Putamen (tissue), 1 donor: ENCODE measurements around the gene IGLL5.

Experiments used
- DNase-seq: peaks from one replicate; pipeline ENCODE4 v3.0.0-alpha.2; 2016; ENCODE audit warnings: low spot score

The IGLL5 gene

GRCh38 chr22:22887621-22888503 is at the start of gene IGLL5:
TSS of gene IGLL5 (plus strand) at chr22:22887816. CDS start at chr22:22888054, 238 bp downstream.
- DNase-seq: no peak

GRCh38 chr22:22838148-22838786 is 49.3 kb upstream of the IGLL5 start:
- DNase-seq: no peak

DNA sequence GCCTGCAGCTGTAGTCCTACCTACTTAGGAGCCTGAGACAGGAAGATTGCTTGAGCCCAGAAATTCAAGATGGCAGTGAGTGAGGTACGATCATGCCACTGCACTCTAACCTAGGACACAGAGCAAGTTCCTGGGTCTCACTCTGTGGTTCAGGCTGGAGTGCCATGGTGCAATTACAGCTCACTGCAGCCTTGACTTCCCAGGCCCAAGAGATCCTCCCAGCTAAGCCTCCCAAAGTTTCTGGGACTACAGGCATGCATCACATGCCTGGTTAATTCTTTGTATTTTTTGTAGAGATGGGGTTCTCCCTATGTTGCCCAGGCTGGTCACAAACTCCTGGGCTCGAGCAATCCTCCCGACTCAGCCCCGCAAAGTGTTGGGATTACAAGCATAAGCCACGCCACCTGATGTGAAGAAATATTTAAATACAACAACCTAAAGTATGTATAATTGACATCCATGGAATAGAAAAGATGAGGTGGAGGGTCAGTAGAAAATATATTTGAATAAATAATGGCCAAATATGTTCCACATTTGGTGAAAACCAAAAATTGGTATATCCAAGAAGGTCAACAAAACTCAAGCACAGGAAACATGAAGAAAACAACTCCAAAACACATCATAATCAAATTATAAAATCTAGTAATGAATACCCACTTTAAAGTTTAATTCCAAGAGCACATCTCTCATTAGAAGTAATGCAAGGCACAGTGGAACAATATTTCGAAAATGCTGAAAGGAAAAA is 47.9 kb upstream of the IGLL5 start:
- no peak for DNase-seq

- DNase-seq: no peak
Measured at GRCh38 chr22:22840780-22841179, 46.8 kb upstream of the IGLL5 start.

DNA sequence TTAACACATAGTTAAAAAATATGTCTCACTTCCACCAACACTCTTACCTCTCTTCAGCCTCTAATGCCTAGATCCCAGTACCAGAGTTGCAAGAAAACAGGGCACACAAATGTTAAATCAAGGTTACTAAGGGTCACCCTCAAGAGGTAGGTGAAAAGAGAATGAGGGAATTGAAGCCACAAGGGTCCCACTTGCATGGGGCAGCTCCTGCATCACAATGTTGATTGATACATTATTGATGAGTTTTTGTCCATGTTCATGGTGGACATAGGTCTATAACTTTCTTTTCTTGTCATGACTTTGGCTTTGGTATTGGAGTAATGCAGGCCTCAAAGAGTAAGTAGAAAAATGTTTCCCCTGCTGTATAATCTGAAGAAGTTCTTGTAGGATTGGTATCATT is 46.0 kb upstream of the IGLL5 start:
- no peak for DNase-seq

GRCh38 chr22:22842085-22842484 is 45.5 kb upstream of the IGLL5 start:
- DNase-seq: no peak

GRCh38 chr22:22843848-22844247 is 43.8 kb upstream of the IGLL5 start:
- no peak for DNase-seq

- no peak for DNase-seq
Measured at GRCh38 chr22:22847241-22847640, 40.4 kb upstream of the IGLL5 start.

DNA sequence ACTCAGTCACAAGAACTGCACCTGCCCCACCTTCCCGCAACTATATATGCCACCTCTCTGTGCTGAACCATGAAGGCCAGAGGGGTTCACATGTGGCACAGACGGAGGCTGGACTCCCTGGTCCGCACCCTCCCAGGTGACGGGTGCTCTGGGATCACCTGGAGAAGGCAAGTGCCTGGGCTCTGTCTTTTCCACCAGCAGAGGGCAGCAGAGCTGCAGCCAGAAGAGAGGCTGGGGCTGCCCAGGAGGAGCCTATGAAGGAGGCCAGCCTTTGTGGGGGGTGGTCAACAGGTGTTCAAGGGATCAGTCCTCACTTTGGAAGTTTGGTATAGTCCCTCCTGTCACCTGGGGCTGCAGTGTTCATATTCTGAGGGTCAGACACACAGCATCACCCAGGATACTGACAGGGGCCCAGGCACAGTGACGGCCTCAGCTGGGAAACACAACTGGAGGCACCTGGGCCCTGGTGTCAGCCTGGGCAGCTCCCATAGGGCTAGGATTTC is 39.2 kb upstream of the IGLL5 start:
- peak; percentile 4 for DNase-seq

DNA sequence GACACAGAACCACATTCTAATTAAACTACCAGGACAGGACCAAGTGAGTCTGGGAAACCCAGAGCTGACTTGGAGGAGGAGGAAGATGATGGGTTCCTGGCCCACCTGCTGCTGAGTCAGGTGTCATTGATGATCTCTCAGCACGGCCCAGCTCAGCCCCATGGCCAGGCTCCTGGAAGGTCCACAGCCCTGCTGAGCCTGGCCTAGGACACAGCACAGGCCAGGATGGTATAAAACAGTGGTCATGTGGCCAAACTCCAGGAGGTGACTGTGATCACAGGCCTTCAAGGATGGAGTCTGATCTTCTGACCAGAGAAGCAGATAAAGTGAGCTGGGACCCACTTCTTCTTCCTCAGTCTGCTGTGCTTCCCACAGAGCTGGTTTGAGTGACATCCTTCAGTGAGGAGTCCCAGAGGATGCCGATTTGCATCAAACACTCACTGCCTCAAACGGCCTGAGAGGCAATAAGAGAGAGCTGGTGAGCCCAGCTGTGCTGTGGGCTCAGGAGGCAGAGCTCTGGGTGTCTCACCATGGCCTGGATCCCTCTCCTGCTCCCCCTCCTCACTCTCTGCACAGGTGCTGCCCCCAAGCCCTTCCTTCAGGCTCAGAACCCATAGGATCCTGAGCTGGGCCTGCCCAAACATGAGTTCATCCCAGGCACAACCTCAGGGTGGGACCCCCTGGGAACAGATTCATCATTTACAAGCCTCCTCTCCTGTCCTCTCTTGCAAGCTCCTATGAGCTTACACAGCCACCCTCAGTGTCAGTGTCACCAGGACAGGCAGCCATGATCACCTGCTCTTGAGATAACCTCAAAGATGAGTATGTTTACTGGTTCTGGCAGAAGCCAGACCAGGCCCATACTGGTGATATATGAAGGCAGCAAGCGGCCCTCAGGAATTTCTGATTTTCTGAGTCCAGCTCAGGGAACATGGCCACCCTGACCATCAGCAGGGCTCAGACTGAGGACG is 37.7 kb upstream of the IGLL5 start:
- DNase-seq: no peak

DNA sequence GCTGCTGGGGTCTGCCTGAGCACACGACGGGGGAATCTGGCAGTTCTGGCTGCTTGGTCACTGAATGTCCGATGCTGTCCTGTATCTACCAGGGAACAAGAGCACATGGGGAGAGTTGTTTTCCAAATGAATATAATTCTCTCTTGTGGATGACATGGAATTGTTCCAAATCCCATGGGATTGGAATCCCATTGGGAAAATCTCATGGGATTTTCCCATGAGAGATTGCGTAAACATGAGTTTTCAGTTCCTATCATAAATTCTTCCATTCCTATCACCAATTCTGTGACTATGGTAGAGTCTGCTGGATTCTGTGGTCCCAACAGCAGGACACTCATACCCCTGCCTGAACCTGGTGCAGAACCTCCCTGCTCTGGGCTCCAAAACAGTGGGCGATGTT is 35.6 kb upstream of the IGLL5 start:
- DNase-seq: no peak

GRCh38 chr22:22853713-22854112 is 33.9 kb upstream of the IGLL5 start:
- no peak for DNase-seq

- no peak for DNase-seq
Measured at GRCh38 chr22:22854466-22854865, 33.1 kb upstream of the IGLL5 start.

- no peak for DNase-seq
Measured at GRCh38 chr22:22855085-22855484, 32.5 kb upstream of the IGLL5 start.

GRCh38 chr22:22855617-22856308 is 31.9 kb upstream of the IGLL5 start:
- DNase-seq: no peak

DNA sequence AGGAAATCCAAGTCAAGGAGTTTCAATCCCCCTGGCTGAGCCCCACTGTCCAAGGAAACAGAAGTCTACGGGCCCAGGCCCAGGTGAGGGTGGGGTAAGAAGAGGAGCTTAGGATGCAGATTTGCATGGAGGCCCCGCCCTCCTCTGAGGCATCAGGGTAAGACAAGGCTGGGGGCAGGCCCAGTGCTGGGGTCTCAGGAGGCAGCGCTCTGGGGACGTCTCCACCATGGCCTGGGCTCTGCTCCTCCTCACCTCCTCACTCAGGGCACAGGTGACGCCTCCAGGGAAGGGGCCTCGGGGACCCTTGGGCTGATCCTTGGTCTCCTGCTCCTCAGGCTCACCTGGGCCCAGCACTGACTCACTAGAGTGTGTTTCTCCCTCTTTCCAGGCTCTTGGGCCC is 31.3 kb upstream of the IGLL5 start:
- no peak for DNase-seq

DNA sequence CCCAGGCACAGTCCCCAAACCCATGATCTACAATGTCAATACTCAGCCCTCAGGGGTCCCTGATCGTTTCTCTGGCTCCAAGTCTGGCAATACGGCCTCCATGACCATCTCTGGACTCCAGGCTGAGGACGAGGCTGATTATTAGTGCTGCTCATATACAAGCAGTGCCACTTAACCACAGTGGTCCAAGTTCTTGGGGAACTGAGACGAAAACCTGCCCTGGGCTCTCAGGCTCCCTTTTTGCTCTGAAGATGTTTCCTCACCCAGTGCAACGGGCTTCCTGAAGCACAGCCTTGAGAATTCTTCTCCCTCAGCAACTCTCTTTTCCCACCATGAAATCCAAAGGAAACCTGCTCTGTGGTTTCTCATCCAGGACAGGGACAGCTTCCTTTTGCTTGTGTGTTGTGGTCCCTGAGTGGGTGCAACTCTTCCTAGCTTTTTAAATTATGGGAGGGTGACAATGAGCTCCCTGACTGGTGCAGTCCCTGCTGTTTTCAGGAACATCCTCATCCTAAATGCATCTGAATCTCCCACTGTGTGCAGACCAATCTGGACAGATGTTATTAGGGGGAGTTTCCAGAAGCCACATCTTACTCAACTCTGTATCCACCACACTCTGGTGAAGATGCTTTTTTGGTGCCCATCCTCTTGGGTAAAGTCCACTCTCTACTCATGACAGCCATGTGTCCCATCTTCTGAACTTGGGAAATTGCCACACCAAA is 30.6 kb upstream of the IGLL5 start:
- no peak for DNase-seq

DNA sequence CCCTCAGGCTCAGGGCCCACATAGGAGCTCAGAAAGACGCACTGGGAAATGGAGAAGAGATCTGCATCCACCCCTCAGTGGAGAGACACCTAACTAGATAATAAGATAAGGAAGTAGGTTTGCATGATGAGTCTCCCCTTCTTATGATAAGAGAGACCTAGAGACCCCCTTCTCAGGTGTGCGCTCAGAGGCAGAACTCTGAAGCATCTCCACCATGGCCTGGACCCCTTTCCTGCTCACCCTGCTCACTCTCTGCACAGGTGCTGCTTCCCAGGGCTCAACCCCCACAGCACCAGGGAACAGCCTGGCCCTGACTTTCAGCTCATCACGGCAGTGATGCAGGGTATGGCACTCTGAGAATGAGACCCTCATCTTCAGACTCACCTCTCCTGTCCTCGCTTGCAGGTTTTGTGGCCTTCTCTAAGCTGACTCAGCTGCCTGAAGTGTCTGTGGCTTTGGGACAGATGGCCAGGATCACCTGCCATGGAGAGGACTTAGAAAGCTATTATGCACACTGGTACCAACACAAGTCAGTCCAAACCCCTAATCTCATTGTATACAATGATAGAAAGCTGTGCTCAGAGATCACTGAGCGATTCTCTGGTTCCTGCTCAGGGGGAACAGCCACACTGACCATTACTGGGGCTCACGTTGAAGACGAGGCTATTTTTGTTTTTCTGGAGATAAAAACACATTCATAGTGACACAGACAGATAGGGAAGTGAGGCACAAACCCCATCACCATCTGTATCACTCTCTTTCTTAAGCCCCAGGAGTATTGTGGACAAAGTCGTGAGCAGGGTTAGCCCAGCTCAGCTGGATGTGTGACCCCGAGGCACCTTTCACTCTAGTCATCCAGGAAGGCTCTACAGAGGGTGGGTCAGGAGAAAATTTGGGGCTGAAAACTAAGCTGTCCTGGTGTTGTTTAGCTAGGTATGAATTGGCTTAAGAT is 29.7 kb upstream of the IGLL5 start:
- DNase-seq: no peak

- no peak for DNase-seq
Measured at GRCh38 chr22:22858559-22858937, 29.1 kb upstream of the IGLL5 start.
